ENCODE data around the gene NCKAP5.

- TF ChIP-seq CTCF (IDR thresholded peaks at IDR 0.05) (no peak), POLR2A (IDR thresholded peaks at IDR 0.05) (no peak)
Measured at GRCh38 chr2:132974467-132975095, 593.7 kb downstream of the NCKAP5 start.

Measured in ovary (tissue), 3 donors.